CD14-positive monocyte (primary cell): ENCODE results near the gene CLCNKA. TPM values are rescaled to one million over a fixed set of nuclear protein-coding genes. Genes with fewer than 3 reads are reported as not detected.
"Not testable (repeated sequence)": the region's sequence is repeated elsewhere in the genome, so short reads cannot be mapped to it uniquely, and the experiment has no call there.

Experiments
- DNase-seq, 3 donors: peaks; one replicate each; pipeline ENCODE4 v3.0.0-alpha.2; 2011 to 2022
- H2AFZ ChIP-seq: 2 replicates; pipeline ENCODE4 v1.6.0; 2012; ENCODE audit warnings: mild to moderate bottlenecking, low read depth, low read length, inconsistent platforms; ENCODE audit not compliant: insufficient read depth, poor library complexity, severe bottlenecking
- H3K27ac ChIP-seq, 2 donors: 1 replicate in 1 of 2; 2 replicates in 1 of 2; pipeline ENCODE4 v1.5.1; 2012 to 2013; ENCODE audit warnings: low read length in 2 of 2, control low read depth in 1 of 2, inconsistent platforms in 1 of 2, low read depth in 1 of 2, mild to moderate bottlenecking in 1 of 2
- H3K27me3 ChIP-seq, 2 donors: one replicate each; pipeline versions ENCODE4 v1.6.0 to v1.6.1; 2011 to 2013; ENCODE audit warnings: low read length in 2 of 2; ENCODE audit not compliant: control insufficient read depth in 2 of 2, insufficient read depth in 2 of 2
- H3K36me3 ChIP-seq, 2 donors: replicated peaks in 1 of 2; 1 replicate in 1 of 2; 2 replicates in 1 of 2; pipeline versions ENCODE4 v1.5.1 to v1.6.1; 2012 to 2013; ENCODE audit warnings: low read length in 2 of 2, control low read depth in 1 of 2, inconsistent platforms in 1 of 2, mild to moderate bottlenecking in 1 of 2; ENCODE audit not compliant: insufficient read depth in 2 of 2, control insufficient read depth in 1 of 2
- H3K4me1 ChIP-seq, 2 donors: 1 replicate in 1 of 2; 2 replicates in 1 of 2; pipeline versions ENCODE4 v1.5.1 to v1.6.1; 2012 to 2013; ENCODE audit warnings: low read length in 2 of 2, control low read depth in 1 of 2, inconsistent platforms in 1 of 2, mild to moderate bottlenecking in 1 of 2, moderate library complexity in 1 of 2; ENCODE audit not compliant: insufficient read depth in 2 of 2, control insufficient read depth in 1 of 2
- H3K4me2 ChIP-seq: replicated peaks from 2 replicates; pipeline ENCODE3; 2012; ENCODE audit warnings: low read length, moderate library complexity, mild to moderate bottlenecking; ENCODE audit not compliant: poor library complexity, severe bottlenecking; ENCODE audit errors: extremely low read depth
- H3K4me3 ChIP-seq, 3 experiments: fragments of 200-600 bp in 1 of 3; sonication (generic) in 1 of 3; replicated peaks in 1 of 3; 1 replicate in 2 of 3; 2 replicates in 1 of 3; pipeline ENCODE4 v1.5.1; 2011 to 2013; ENCODE audit warnings: low read length in 3 of 3, mild to moderate bottlenecking in 3 of 3, control low read depth in 2 of 3, low read depth in 2 of 3, inconsistent platforms in 1 of 3, moderate library complexity in 1 of 3
- H3K79me2 ChIP-seq: 2 replicates; pipeline ENCODE4 v1.6.0; 2012; ENCODE audit warnings: mild to moderate bottlenecking, control low read depth, inconsistent platforms, low read length, moderate library complexity; ENCODE audit not compliant: insufficient read depth
- H3K9ac ChIP-seq: 2 replicates; pipeline ENCODE4 v1.6.0; 2017; ENCODE audit warnings: low read length, mild to moderate bottlenecking; ENCODE audit not compliant: insufficient read depth, poor library complexity, severe bottlenecking
- H3K9me3 ChIP-seq, 2 donors: replicated peaks in 1 of 2; 1 replicate in 1 of 2; 2 replicates in 1 of 2; pipeline versions ENCODE4 v1.5.1 to v1.6.1; 2012 to 2013; ENCODE audit warnings: low read length in 2 of 2, control low read depth in 1 of 2; ENCODE audit not compliant: control insufficient read depth in 1 of 2, insufficient read depth in 1 of 2
- H4K20me1 ChIP-seq: 2 replicates; pipeline ENCODE4 v1.6.0; 2012; ENCODE audit warnings: mild to moderate bottlenecking, low read length, control low read depth, moderate library complexity; ENCODE audit not compliant: insufficient read depth
- H3K27ac Mint-ChIP-seq, 7 donors: one replicate each; pipeline ENCODE4 v1.8.0; 2020; ENCODE audit warnings: mild to moderate bottlenecking in 7 of 7, mixed read lengths in 7 of 7, moderate library complexity in 6 of 7, inconsistent platforms in 2 of 7
- H3K27me3 Mint-ChIP-seq, 3 donors: one replicate each; pipeline ENCODE4 v1.8.0; 2021 to 2022; ENCODE audit warnings: low read depth in 3 of 3, mild to moderate bottlenecking in 3 of 3, mixed read lengths in 3 of 3, moderate library complexity in 3 of 3, inconsistent platforms in 1 of 3
- H3K36me3 Mint-ChIP-seq, 2 donors: one replicate each; pipeline ENCODE4 v1.8.0; 2020; ENCODE audit warnings: mixed read lengths in 2 of 2, inconsistent platforms in 1 of 2, mild to moderate bottlenecking in 1 of 2
- H3K4me1 Mint-ChIP-seq: one replicate; pipeline ENCODE4 v1.8.0; 2020; ENCODE audit warnings: mild to moderate bottlenecking, mixed read lengths
- H3K4me3 Mint-ChIP-seq, 2 donors: one replicate each; pipeline ENCODE4 v1.8.0; 2020; ENCODE audit warnings: mild to moderate bottlenecking in 2 of 2, mixed read lengths in 2 of 2, moderate library complexity in 1 of 2
- H3K9me3 Mint-ChIP-seq, 7 donors: one replicate each; pipeline ENCODE4 v1.8.0; 2020 to 2022; ENCODE audit warnings: mixed read lengths in 7 of 7, mild to moderate bottlenecking in 6 of 7, moderate library complexity in 6 of 7, inconsistent platforms in 2 of 7
- CTCF ChIP-seq: fragments of 200-600 bp; IDR thresholded peaks from one replicate; pipeline ENCODE4 v1.8.0; 2022; ENCODE audit warnings: antibody characterized with exemption, mild to moderate bottlenecking
- WGBS: methylation state at CpG from one replicate; pipeline ENCODE4 v1.1.5; 2013; ENCODE audit warnings: missing lambda C conversion rate; ENCODE audit not compliant: insufficient coverage; 5-methylcytosine and 5-hydroxymethylcytosine counted together
- intact Hi-C, 2 donors: fragments of 100-400 bp; cut with micrococcal nuclease; formaldehyde crosslinking; loops; one replicate each; pipeline versions ENCODE4 v1.15.0 to v1.15.1; 2023
- polyA plus RNA-seq, 3 donors: library from polyadenylated mRNA; depleted of rRNA in 1 of 3; unstranded in 2 of 3; stranded (reverse) in 1 of 3; fragments of 300-500 nt in 2 of 3; fragments of >200 nt in 1 of 3; fragmentation: Illumina TruSeq in 2 of 3; gene quantifications; 1 replicate in 2 of 3; 2 replicates in 1 of 3; pipeline ENCODE4 v1.2.3, GENCODE V29; 2012 to 2021

Gene CLCNKA
- polyA plus RNA-seq, 3 donors, result 0.07 TPM; not detected in 2

- Mint-ChIP-seq H3K9me3 (no peaks in the 10 kb centered on the region), H3K4me3 (no peak overlapping the region), H3K4me1 (peaks cover 6% of the 10 kb centered on the region), H3K36me3 (no peaks in the 10 kb centered on the region), H3K27ac (no peak overlapping the region), H3K27me3 (peaks cover 6 to 25% (median 23%) of the 10 kb centered on the region in 3 donors)
- no peak overlapping the region for H3K9ac ChIP-seq
- no peak for DNase-seq
- no peak overlapping the region for H2AFZ ChIP-seq
- peaks cover 0 to 7% of the 10 kb centered on the region in 2 donors for H3K4me1 ChIP-seq
- H3K9me3 ChIP-seq, result no peaks in the 10 kb centered on the region
- no peak overlapping the region for H3K27ac ChIP-seq
- H3K4me3 ChIP-seq, result no peak overlapping the region
- H3K4me2 ChIP-seq, result no peak overlapping the region
- H3K27me3 ChIP-seq, result no peaks in the 10 kb centered on the region
- 77% methylated on average over 8 of the region's 9 CpGs for WGBS
- no peaks in the 10 kb centered on the region for H4K20me1 ChIP-seq
- no peak for TF ChIP-seq CTCF
- intact Hi-C loops, result loop anchor here in 1 of 2 donors (10.0 kb wide), 1 partner anchor 165 kb away; no protein-coding TSS in a partner anchor
- H3K79me2 ChIP-seq, result no peaks in the 10 kb centered on the region
- no peaks in the 10 kb centered on the region for H3K36me3 ChIP-seq
Measured at GRCh38 chr1:16019644-16020277, 2.1 kb upstream of the CLCNKA start.

GRCh38 chr1:16020325-16020724, 1.5 kb upstream of the CLCNKA start:
- 89% methylated on average over 3 of the region's 6 CpGs for WGBS

GRCh38 chr1:16020878-16021277, 958 bp upstream of the CLCNKA start:
- H3K79me2 ChIP-seq, H3K4me1 ChIP-seq, H4K20me1 ChIP-seq, H3K27ac ChIP-seq, H3K9me3 ChIP-seq, H3K4me3 Mint-ChIP-seq, DNase-seq, H3K36me3 Mint-ChIP-seq, H3K9me3 Mint-ChIP-seq, H3K27ac Mint-ChIP-seq, intact Hi-C loops, H3K36me3 ChIP-seq, H3K4me2 ChIP-seq, H3K4me1 Mint-ChIP-seq, H3K4me3 ChIP-seq, H3K9ac ChIP-seq, H3K27me3 ChIP-seq, H2AFZ ChIP-seq: not testable (repeated sequence)
- WGBS, result 100% methylated on average over 1 of the region's 9 CpGs
- H3K27me3 Mint-ChIP-seq, result peaks cover 6 to 25% (median 22%) of the 10 kb centered on the region in 3 donors

More at GRCh38 chr1:16020325-16020724, 1.5 kb upstream of the CLCNKA start:
- Mint-ChIP-seq H3K9me3 (no peaks in the 10 kb centered on the region), H3K27me3 (peaks cover 6 to 25% (median 21%) of the 10 kb centered on the region in 3 donors), H3K27ac (no peak overlapping the region), H3K4me3 (no peak overlapping the region), H3K36me3 (no peaks in the 10 kb centered on the region), H3K4me1 (peaks cover 6% of the 10 kb centered on the region)
- H3K9me3 ChIP-seq, result no peaks in the 10 kb centered on the region
- DNase-seq, result no peak
- H3K27me3 ChIP-seq, result no peaks in the 10 kb centered on the region
- no peak overlapping the region for H3K4me3 ChIP-seq
- no peaks in the 10 kb centered on the region for H4K20me1 ChIP-seq
- H2AFZ ChIP-seq, result no peak overlapping the region
- no peak overlapping the region for H3K9ac ChIP-seq
- no peak for TF ChIP-seq CTCF
- no peak overlapping the region for H3K4me2 ChIP-seq
- intact Hi-C loops, result no loop called here
- H3K4me1 ChIP-seq, result peaks cover 0 to 7% of the 10 kb centered on the region in 2 donors
- H3K79me2 ChIP-seq, result no peaks in the 10 kb centered on the region
- H3K27ac ChIP-seq, result no peak overlapping the region
- no peaks in the 10 kb centered on the region for H3K36me3 ChIP-seq
